Caco-2 (cell line): ENCODE data around the gene ARMH1. TPM values are rescaled to one million over a fixed set of nuclear protein-coding genes. Genes with fewer than 3 reads are reported as not detected.

ENCODE experiments used
- BruUV-seq: library from RNA; stranded (reverse); fragments of 400-500 nt; replicated peaks from 2 replicates; lab custom pipeline; 2021; lab: Mats Ljungman, UMichigan
- CTCF ChIA-PET: fragments of 300-600 bp; sonication (Branson Sonifier 250); formaldehyde crosslinking; loops from one replicate; lab custom pipeline; 2022; ENCODE audit warnings: antibody characterized with exemption; lab: Charles Lee
- POLR2A ChIA-PET: fragments of 300-600 bp; sonication (Branson Sonifier 250); formaldehyde crosslinking; loops from one replicate; lab custom pipeline; 2022; ENCODE audit warnings: antibody characterized with exemption; lab: Charles Lee
- DNase-seq, 2 experiments: peaks; one replicate each; pipeline versions ENCODE4 v3.0.0 to v3.0.0-alpha.2; 2020 to 2022
- H3K27me3 ChIP-seq: replicated peaks from 2 replicates; pipeline ENCODE4 v1.6.0; 2011; ENCODE audit warnings: low read length; ENCODE audit not compliant: control insufficient read depth, insufficient read depth
- H3K36me3 ChIP-seq: 2 replicates; pipeline ENCODE4 v1.5.1; 2011; ENCODE audit warnings: low read length; ENCODE audit not compliant: control insufficient read depth, insufficient read depth
- H3K4me1 ChIP-seq: fragments of 250-450 bp; sonication (Bioruptor Pico); 2 replicates; pipeline ENCODE4 v1.5.1; 2020; ENCODE audit warnings: mild to moderate bottlenecking
- H3K4me3 ChIP-seq: 2 replicates; pipeline ENCODE4 v1.5.1; 2011; ENCODE audit warnings: low read depth, mild to moderate bottlenecking, control low read depth, low read length
- H3K9me3 ChIP-seq: fragments of 250-450 bp; sonication (Bioruptor Pico); 2 replicates; pipeline ENCODE4 v1.5.1; 2020; ENCODE audit warnings: mild to moderate bottlenecking, moderate library complexity
- H3K27ac Mint-ChIP-seq: one replicate; pipeline ENCODE4 v1.8.0; 2022; ENCODE audit warnings: mixed read lengths; ENCODE audit not compliant: unreplicated experiment
- H3K27me3 Mint-ChIP-seq: one replicate; pipeline ENCODE4 v1.8.0; 2022; ENCODE audit warnings: mixed read lengths; ENCODE audit not compliant: insufficient read depth, unreplicated experiment
- H3K36me3 Mint-ChIP-seq: one replicate; pipeline ENCODE4 v1.8.0; 2022; ENCODE audit warnings: mild to moderate bottlenecking, mixed read lengths; ENCODE audit not compliant: insufficient read depth, unreplicated experiment
- H3K4me1 Mint-ChIP-seq: one replicate; pipeline ENCODE4 v1.8.0; 2022; ENCODE audit warnings: low read depth, mixed read lengths; ENCODE audit not compliant: unreplicated experiment
- H3K4me3 Mint-ChIP-seq: one replicate; pipeline ENCODE4 v1.8.0; 2022; ENCODE audit warnings: mild to moderate bottlenecking, moderate library complexity, mixed read lengths; ENCODE audit not compliant: unreplicated experiment
- H3K9me3 Mint-ChIP-seq: one replicate; pipeline ENCODE4 v1.8.0; 2022; ENCODE audit warnings: mixed read lengths; ENCODE audit not compliant: unreplicated experiment
- CTCF ChIP-seq, 2 experiments: fragments of 200-600 bp in 1 of 2; IDR thresholded peaks; 1 replicate in 1 of 2; 2 replicates in 1 of 2; pipeline versions ENCODE4 v1.5.1 to v1.8.0; 2011 to 2022; ENCODE audit warnings: antibody characterized with exemption in 1 of 2, control low read depth in 1 of 2, inconsistent platforms in 1 of 2, low read depth in 1 of 2, low read length in 1 of 2, mild to moderate bottlenecking in 1 of 2, moderate library complexity in 1 of 2; ENCODE audit not compliant: insufficient read depth in 1 of 2, severe bottlenecking in 1 of 2, unreplicated experiment in 1 of 2
- intact Hi-C: fragments of 100-400 bp; cut with micrococcal nuclease; formaldehyde crosslinking; loops from one replicate; pipeline ENCODE4 v1.10.0; 2022; ENCODE audit not compliant: unreplicated experiment
- total RNA-seq: library from RNA; stranded (reverse); gene quantifications from 2 replicates; pipeline ENCODE4 v1.2.3, GENCODE V29; 2022

The ARMH1 gene
- total RNA-seq, 1 experiment from 2014 or later: not detected

DNA sequence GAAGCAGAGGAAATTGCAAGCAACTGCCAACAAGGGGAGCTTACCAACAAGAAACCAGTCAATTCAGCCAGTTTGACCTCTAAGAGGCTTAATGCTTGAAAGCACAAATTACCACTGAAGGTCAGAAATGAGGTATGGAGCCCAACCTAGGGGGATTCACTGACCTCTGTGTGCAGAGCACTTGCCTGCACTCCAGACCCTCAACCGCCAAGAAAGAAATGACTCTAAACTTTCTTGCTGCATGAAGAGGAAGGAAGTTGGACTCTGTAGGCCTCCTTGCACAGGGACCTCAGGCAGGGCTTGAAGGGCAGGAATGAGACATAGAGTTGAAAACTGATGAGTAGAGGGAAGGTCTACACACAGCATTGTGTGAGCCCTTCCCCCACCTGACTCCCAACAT is 10.0 kb downstream of the ARMH1 start:
- Mint-ChIP-seq H3K27ac (no peak overlapping the region), H3K9me3 (no peaks in the 10 kb centered on the region), H3K36me3 (no peaks in the 10 kb centered on the region), H3K4me1 (no peaks in the 10 kb centered on the region), H3K27me3 (no peaks in the 10 kb centered on the region), H3K4me3 (no peak overlapping the region)
- intact Hi-C loops: no loop called here
- Histone ChIP-seq H3K4me1 (no peaks in the 10 kb centered on the region), H3K36me3 (no peaks in the 10 kb centered on the region), H3K9me3 (no peaks in the 10 kb centered on the region), H3K27me3 (no peaks in the 10 kb centered on the region), H3K4me3 (no peak overlapping the region)
- no TSS peak for BruUV-seq
- ChIA-PET CTCF (no interaction called here), POLR2A (no interaction called here)
- DNase-seq: no peak
- TF ChIP-seq CTCF (IDR thresholded peaks at IDR 0.05; ENCODE audit: insufficient read depth in 1 of 2, low read depth in 1 of 2, low read length in 1 of 2, severe bottlenecking in 1 of 2, unreplicated experiment in 1 of 2): no peak

DNA sequence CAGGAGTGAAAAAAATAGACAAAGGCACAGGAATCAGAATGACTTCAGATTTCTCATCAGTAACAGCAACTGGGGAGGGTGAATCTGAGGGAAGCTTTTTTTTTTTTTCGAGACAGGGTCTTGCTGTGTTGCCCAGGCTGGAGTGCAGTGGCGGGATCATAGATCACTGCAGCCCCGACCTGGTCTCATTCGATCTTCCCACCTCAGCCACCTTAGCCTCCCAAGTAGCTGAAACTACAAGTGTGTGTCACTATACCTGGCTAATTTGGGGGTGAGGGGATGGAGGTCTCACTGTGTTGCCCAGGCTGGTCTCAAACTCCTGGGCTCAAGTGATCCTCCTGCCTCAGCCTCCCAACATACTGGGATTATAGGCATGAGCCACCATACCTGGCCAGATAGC is 10.7 kb downstream of the ARMH1 start:
- no peaks in the 10 kb centered on the region for H3K4me1 Mint-ChIP-seq

GRCh38 chr1:44685881-44686280 is 11.4 kb downstream of the ARMH1 start:
- no peaks in the 10 kb centered on the region for H3K4me1 ChIP-seq
- H3K4me3 ChIP-seq: no peak overlapping the region
- TF ChIP-seq CTCF (IDR thresholded peaks at IDR 0.05; ENCODE audit: insufficient read depth in 1 of 2, low read depth in 1 of 2, low read length in 1 of 2, severe bottlenecking in 1 of 2, unreplicated experiment in 1 of 2): no peak
- no peaks in the 10 kb centered on the region for H3K36me3 ChIP-seq
- DNase-seq: no peak
- no TSS peak for BruUV-seq
- intact Hi-C loops: no loop called here
- Mint-ChIP-seq H3K36me3 (no peaks in the 10 kb centered on the region), H3K27ac (no peak overlapping the region), H3K4me3 (no peak overlapping the region), H3K9me3 (no peaks in the 10 kb centered on the region), H3K4me1 (no peaks in the 10 kb centered on the region), H3K27me3 (no peaks in the 10 kb centered on the region)
- POLR2A ChIA-PET: no interaction called here
- H3K9me3 ChIP-seq: no peaks in the 10 kb centered on the region
- CTCF ChIA-PET: no interaction called here
- H3K27me3 ChIP-seq: no peaks in the 10 kb centered on the region

More for the DNA sequence above, 10.7 kb downstream of the ARMH1 start:
- no peaks in the 10 kb centered on the region for H3K27me3 Mint-ChIP-seq
- BruUV-seq: no TSS peak
- no peaks in the 10 kb centered on the region for H3K9me3 ChIP-seq
- no peaks in the 10 kb centered on the region for H3K4me1 ChIP-seq
- ChIA-PET POLR2A (no interaction called here), CTCF (no interaction called here)
- TF ChIP-seq CTCF (IDR thresholded peaks at IDR 0.05; ENCODE audit: insufficient read depth in 1 of 2, low read depth in 1 of 2, low read length in 1 of 2, severe bottlenecking in 1 of 2, unreplicated experiment in 1 of 2): no peak
- H3K9me3 Mint-ChIP-seq: no peaks in the 10 kb centered on the region
- no peak overlapping the region for H3K4me3 ChIP-seq
- H3K27ac Mint-ChIP-seq: no peak overlapping the region
- no peak for DNase-seq
- H3K36me3 Mint-ChIP-seq: no peaks in the 10 kb centered on the region
- H3K4me3 Mint-ChIP-seq: no peak overlapping the region
- intact Hi-C loops: no loop called here
- H3K27me3 ChIP-seq: no peaks in the 10 kb centered on the region
- no peaks in the 10 kb centered on the region for H3K36me3 ChIP-seq
